SK-MEL-5 (cell line): ENCODE results near the gene NDUFB4. TPM values are rescaled to one million over a fixed set of nuclear protein-coding genes. Genes with fewer than 3 reads are reported as not detected.
"Not testable (repeated sequence)": the region's sequence is repeated elsewhere in the genome, so short reads cannot be mapped to it uniquely, and the experiment has no call there.

Experiments used
- DNase-seq: peaks from one replicate; pipeline ENCODE4 v3.0.0-alpha.2; 2016; ENCODE audit warnings: low read depth, low spot score
- in situ Hi-C: cut with HindIII; loops from 2 replicates; pipeline ENCODE4 v1.10.0; 2016; ENCODE audit warnings: low sequenced_read_pairs, high pct_unique_total_duplicates, low pct_unique_long_range_greater_than_20kb
- total RNA-seq: library from RNA; depleted of rRNA; stranded (reverse); fragments of >200 nt; shearing (Covaris generic); gene quantifications from 2 replicates; pipeline ENCODE4 v1.2.3, GENCODE V29; 2014

NDUFB4 gene
- total RNA-seq, 1 experiment from 2014 or later = 293 TPM

DNA sequence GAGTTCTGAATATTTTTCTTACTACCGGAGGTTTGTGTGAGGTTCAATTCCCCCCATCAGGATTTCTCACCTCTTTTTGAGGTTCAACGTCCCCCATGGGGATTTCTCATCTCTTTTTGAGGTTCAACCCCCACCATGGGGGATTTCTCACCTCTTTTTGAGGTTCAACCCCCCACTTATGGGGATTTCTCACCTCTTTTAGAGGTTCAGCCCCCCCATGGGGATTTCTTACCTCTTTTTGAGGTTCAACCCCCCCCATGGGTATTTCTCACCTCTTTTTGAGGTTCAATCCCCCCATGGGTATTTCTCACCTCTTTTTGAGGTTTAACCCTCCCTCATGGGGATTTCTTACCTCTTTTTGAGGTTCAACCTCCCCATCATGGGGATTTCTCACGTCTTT is 26.3 kb downstream of the NDUFB4 start:
- no peak for DNase-seq
- in situ Hi-C loops = no loop called here

- in situ Hi-C loops = no loop called here
- DNase-seq = peak; percentile 67
Observed at GRCh38 chr3:120622870-120623726, 27.0 kb downstream of the NDUFB4 start.

GRCh38 chr3:120623727-120624093 is 27.6 kb downstream of the NDUFB4 start:
- in situ Hi-C loops = no loop called here
- DNase-seq = no peak

- in situ Hi-C loops = no loop called here
- peak; percentile 52 for DNase-seq
Observed at GRCh38 chr3:120625159-120625586, 29.0 kb downstream of the NDUFB4 start.

GRCh38 chr3:120634539-120634938 is 38.4 kb downstream of the NDUFB4 start:
- in situ Hi-C loops = no loop called here
- no peak for DNase-seq

DNA sequence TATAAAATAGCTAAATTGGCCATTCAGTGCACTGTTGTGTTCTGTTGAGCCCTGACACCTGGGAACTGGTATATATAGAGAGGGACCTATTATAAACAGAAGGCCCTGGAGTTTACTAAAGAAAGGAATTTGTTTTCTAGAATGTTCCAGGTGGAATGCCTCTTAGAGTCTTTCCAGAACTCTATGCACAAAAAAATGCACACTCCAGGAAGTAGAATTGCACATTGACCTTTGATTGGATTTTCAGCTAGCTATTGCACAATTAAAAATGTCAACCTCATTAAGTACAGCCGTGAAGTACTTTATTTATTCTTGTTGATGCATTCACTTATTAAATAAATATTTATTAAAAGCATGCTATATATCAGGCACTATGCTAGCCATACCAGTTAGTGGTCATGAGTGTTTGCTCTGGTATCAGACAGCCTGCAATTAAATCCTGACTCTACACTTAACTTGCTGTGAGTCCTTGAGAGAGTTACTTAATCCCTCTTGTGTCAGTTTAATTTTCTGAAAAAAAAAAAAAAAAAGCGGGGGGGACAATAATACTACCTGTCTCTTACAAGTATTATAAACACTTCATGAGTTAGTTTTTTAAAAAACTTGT is 40.8 kb downstream of the NDUFB4 start:
- no peak for DNase-seq
- in situ Hi-C loops = no loop called here

GRCh38 chr3:120637851-120638559 is 41.9 kb downstream of the NDUFB4 start:
- no peak for DNase-seq
- in situ Hi-C loops = no loop called here

DNA sequence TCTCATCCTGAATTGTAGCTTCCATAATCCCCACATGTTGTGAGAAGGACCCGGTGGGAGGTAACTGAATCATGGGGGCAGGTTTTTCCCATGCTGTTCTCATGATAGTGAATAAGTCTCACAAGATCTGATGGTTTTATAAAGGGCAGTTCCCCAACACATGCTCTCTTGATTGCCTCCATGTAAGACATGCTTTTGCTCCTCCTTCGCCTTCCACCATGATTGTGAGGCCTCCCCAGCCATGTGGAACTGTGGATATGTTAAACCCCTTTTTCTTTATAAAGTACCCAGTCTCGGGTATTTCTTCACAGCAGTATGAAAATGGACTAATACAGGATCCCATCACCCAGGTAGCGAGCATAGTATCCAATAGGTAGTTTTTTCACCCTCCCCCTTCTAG is 42.7 kb downstream of the NDUFB4 start:
- in situ Hi-C loops, DNase-seq: not testable (repeated sequence)

DNA sequence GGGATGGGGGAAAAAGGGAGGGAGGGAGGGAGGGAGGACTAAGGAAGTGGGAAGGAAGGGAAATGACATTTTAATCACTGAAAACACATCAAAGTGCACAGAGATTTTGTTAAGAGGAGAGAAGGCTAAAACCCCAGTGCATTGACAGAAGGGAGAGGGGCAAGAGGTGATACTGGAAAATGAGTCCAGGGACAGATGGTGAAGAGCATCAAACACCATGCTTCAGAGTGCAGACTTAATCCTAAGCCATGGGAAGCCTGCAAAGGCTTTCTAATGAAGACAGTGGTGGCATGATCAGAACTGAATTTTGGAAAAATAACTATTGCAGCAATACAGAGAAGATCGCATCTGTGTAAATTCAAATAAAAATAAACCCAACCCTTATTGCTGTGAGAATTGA is 44.1 kb downstream of the NDUFB4 start:
- in situ Hi-C loops = no loop called here
- no peak for DNase-seq

- in situ Hi-C loops = no loop called here
- DNase-seq = no peak
Observed at GRCh38 chr3:120641696-120642246, 45.6 kb downstream of the NDUFB4 start.

DNA sequence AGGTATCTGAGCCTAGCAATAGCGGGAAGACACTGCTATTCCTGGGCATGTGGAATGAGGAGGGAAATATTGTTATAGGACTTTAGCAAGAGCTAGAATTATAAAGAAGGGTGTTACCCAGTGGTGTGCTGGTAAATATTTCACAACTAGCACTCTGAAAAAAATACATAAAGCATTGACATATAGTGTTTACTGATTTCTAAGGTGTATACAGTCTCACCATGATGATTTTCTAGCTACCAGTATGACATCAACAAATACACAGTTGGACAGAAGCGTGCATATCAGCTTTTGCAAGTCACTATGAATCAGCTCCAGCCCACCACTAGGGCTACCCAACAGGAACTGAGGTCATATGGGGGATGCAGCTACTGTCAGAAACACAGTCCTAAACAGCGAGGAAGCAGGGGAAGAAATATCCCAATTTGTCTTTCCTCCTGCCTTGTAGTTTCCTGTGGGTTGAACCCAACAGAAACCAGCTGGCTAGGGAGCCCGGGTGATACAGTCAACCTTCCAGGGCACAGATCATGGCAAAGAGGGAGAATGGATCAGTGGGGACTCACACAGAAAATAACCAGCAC is 46.3 kb downstream of the NDUFB4 start:
- in situ Hi-C loops = no loop called here

DNA sequence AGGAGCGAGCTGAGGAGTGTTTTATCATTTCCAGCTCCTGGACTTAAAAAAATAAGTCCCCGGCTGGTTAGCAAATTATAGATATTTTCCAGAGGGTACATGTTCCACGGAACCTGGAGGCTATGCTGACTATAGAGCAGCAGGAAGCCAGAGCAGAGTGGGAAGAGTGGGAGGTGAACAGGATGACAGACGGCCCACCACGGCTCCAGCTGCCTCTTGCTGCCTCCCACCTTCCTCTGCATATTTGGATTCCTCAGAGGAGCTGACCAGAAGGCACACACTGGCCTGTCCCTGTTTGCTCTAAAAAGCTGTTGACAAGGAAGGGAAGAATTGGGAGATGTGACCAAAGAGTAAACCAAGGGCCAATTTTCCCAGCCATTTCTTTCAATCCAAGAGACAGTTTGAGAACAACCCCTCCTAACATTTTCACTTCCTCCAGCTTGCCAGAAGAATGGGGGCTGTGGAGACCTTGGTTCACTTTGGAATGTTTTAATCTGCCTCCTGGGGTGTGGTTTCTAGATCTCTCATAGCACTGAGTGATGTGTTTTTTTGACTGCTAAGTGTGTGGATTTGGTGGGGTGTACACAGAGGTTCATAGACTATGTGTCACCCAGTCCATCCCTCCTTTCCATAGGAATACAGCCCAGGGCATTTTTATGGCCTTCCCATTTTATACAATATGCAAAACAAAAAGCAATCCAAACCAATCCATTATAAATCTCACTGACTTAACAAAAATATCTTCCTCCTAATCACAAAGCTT is 49.1 kb downstream of the NDUFB4 start:
- in situ Hi-C loops = no loop called here
- DNase-seq = no peak

More for the DNA sequence above, 46.3 kb downstream of the NDUFB4 start:
- no peak for DNase-seq

GRCh38 chr3:120646771-120647432 is 50.8 kb downstream of the NDUFB4 start:
- no peak for DNase-seq
- in situ Hi-C loops = no loop called here

- DNase-seq = no peak
- in situ Hi-C loops = no loop called here
Observed at GRCh38 chr3:120648290-120648689, 52.2 kb downstream of the NDUFB4 start.

DNA sequence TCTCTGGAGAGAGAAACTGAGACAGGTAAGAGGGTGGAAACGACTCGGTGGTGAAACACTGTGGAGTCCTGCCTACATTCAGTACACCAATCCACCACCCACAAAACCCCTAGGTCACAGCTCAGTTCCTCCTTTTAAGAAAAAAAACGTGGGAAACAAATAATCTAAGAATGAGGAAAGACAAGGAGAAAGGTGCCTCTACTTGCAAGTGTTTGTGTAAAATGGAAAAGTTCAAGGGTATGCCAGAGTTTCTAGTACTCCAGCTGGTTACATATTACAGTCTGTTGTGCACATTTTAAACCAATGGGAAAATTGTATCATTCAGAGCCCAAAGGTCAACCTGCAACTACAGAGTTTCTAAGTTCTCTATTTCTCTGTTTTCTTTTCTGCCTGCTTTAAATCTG is 53.7 kb downstream of the NDUFB4 start:
- in situ Hi-C loops = no loop called here

GRCh38 chr3:120650311-120650710 is 54.2 kb downstream of the NDUFB4 start:
- in situ Hi-C loops = no loop called here
- DNase-seq = no peak

More for the DNA sequence above, 53.7 kb downstream of the NDUFB4 start:
- no peak for DNase-seq
